Stomach (tissue), 9 donors: ENCODE results near the gene SMIM35. TPM values are rescaled to one million over a fixed set of nuclear protein-coding genes. Genes with fewer than 3 reads are reported as not detected.
A peak's percentile ranks its signal among the peaks of the same experiment; 100 is the strongest.
"Not testable (repeated sequence)": the region's sequence is repeated elsewhere in the genome, so short reads cannot be mapped to it uniquely, and the experiment has no call there.

Experiments used
- DNase-seq, 2 donors: peaks; one replicate each; pipeline versions ENCODE4 v3.0.0 to v3.0.0-alpha.2; 2013 to 2019
- H3K27ac ChIP-seq, 5 donors: fragments of 200-600 bp in 4 of 5; sonication (generic) in 4 of 5; one replicate each; pipeline ENCODE4 v1.5.1; 2013 to 2019; ENCODE audit warnings: mild to moderate bottlenecking in 1 of 5, moderate library complexity in 1 of 5
- H3K27me3 ChIP-seq, 3 donors: fragments of 200-600 bp; sonication (generic); one replicate each; pipeline ENCODE4 v1.5.1; 2017 to 2019; ENCODE audit warnings: mixed run types in 1 of 3
- H3K36me3 ChIP-seq, 4 donors: fragments of 200-600 bp; sonication (generic); 1 replicate in 3 of 4; 2 replicates in 1 of 4; pipeline ENCODE4 v1.5.1; 2016 to 2019
- H3K4me1 ChIP-seq, 4 donors: fragments of 200-600 bp; sonication (generic); one replicate each; pipeline ENCODE4 v1.5.1; 2016 to 2019
- H3K4me3 ChIP-seq, 4 donors: fragments of 200-600 bp; sonication (generic) in 3 of 4; one replicate each; pipeline ENCODE4 v1.5.1; 2016 to 2019; ENCODE audit warnings: mild to moderate bottlenecking in 1 of 4
- H3K9me3 ChIP-seq, 4 donors: fragments of 200-600 bp; sonication (generic); one replicate each; pipeline ENCODE4 v1.5.1; 2016 to 2019
- CTCF ChIP-seq, 7 experiments: fragments of 450-650 bp in 4 of 7; fragments of 200-600 bp in 3 of 7; sonication (generic) in 3 of 7; IDR thresholded peaks; one replicate each; pipeline ENCODE4 v1.5.1; 2016 to 2019; ENCODE audit warnings: antibody characterized with exemption in 7 of 7, control low read depth in 2 of 7, mild to moderate bottlenecking in 1 of 7
- EP300 ChIP-seq: sonication (generic); formaldehyde crosslinking; IDR thresholded peaks from one replicate; pipeline ENCODE4 v1.6.1; 2017; ENCODE audit warnings: antibody characterized with exemption
- POLR2A ChIP-seq, 4 donors: fragments of 450-650 bp; IDR thresholded peaks; one replicate each; pipeline ENCODE4 v1.6.1; 2016; ENCODE audit warnings: antibody characterized with exemption in 4 of 4, control low read depth in 2 of 4, mild to moderate bottlenecking in 1 of 4, moderate library complexity in 1 of 4
- POLR2AphosphoS5 ChIP-seq, 3 donors: sonication (generic); formaldehyde crosslinking; IDR thresholded peaks; one replicate each; pipeline ENCODE4 v1.6.1; 2016; ENCODE audit warnings: antibody characterized with exemption in 3 of 3
- WGBS, 5 donors: extraction: QIAGEN DNeasy Blood & Tissue Kit in 3 of 5; methylation state at CpG; one replicate each; pipeline versions ENCODE4 v1.1.5 to v1.1.7; 2013 to 2018; 5-methylcytosine and 5-hydroxymethylcytosine counted together
- intact Hi-C: fragments of 100-400 bp; cut with DNase I; formaldehyde crosslinking; loops from one replicate; pipeline ENCODE4 v1.15.1; 2023; ENCODE audit warnings: low total_unique reads
- polyA plus RNA-seq, 3 donors: library from polyadenylated mRNA; stranded (reverse); fragments of 200-250 nt; gene quantifications; one replicate each; pipeline ENCODE4 v1.2.3, GENCODE V29; 2013
- total RNA-seq, 5 donors: library from RNA; depleted of rRNA; stranded (reverse); fragments of >200 nt; gene quantifications; one replicate each; pipeline versions ENCODE4 v1.1.0 to v1.2.3, GENCODE V29; 2014 to 2016
- donor health status: healthy with polysubstance abuse.
- donor health status: Bipolar disorder and iron deficiency.
- donor health status: healthy.

The SMIM35 gene
- total and polyA plus RNA-seq, 8 donors, result 0.03 TPM; not detected in 7

- DNase-seq, result no peak
- H3K27me3 ChIP-seq, result peaks cover 0 to 8% (median 0%) of the 10 kb centered on the region in 3 donors
- no peaks in the 10 kb centered on the region for H3K36me3 ChIP-seq
- no peak overlapping the region for H3K4me3 ChIP-seq
- intact Hi-C loops, result no loop called here
- peaks cover 1 to 4% (median 3%) of the 10 kb centered on the region in 4 donors for H3K4me1 ChIP-seq
- peak overlapping the region in 1 of 5 donors; percentile 5 for H3K27ac ChIP-seq
- WGBS, 5 donors, result 84 to 93% (median 91%) methylated on average over 3 of the region's 3 CpGs
- TF ChIP-seq EP300 (no peak), POLR2A (IDR thresholded peaks at IDR 0.05) (no peak), CTCF (IDR thresholded peaks at IDR 0.05) (no peak), POLR2AphosphoS5 (IDR thresholded peaks at IDR 0.05) (no peak)
- no peaks in the 10 kb centered on the region for H3K9me3 ChIP-seq
Observed at GRCh38 chr11:117980720-117981119, 106.0 kb downstream of the SMIM35 start.

GRCh38 chr11:117980280-117980679, 106.5 kb downstream of the SMIM35 start:
- H3K27ac ChIP-seq, result peak overlapping the region in 1 of 5 donors; percentile 5
- H3K27me3 ChIP-seq, result peaks cover 0 to 8% (median 0%) of the 10 kb centered on the region in 3 donors
- intact Hi-C loops, result no loop called here
- no peaks in the 10 kb centered on the region for H3K9me3 ChIP-seq
- H3K4me3 ChIP-seq, result no peak overlapping the region
- TF ChIP-seq POLR2AphosphoS5 (IDR thresholded peaks at IDR 0.05), result no peak
- TF ChIP-seq POLR2A (IDR thresholded peaks at IDR 0.05), result no peak
- TF ChIP-seq CTCF (IDR thresholded peaks at IDR 0.05), result no peak
- H3K4me1 ChIP-seq, result no peaks in the 10 kb centered on the region
- 24 to 41% (median 31%) methylated on average over 2 of the region's 2 CpGs for WGBS, 5 donors
- no peak for DNase-seq
- H3K36me3 ChIP-seq, result no peaks in the 10 kb centered on the region

- no peaks in the 10 kb centered on the region for H3K9me3 ChIP-seq
- no peak overlapping the region for H3K4me3 ChIP-seq
- 70 to 81% (median 73%) methylated on average over 7 of the region's 7 CpGs for WGBS, 5 donors
- peak overlapping the region in 3 of 5 donors; percentile 29 to 50 (median 44) for H3K27ac ChIP-seq
- no peaks in the 10 kb centered on the region for H3K4me1 ChIP-seq
- H3K27me3 ChIP-seq, result peaks cover 0 to 8% (median 0%) of the 10 kb centered on the region in 3 donors
- intact Hi-C loops, result no loop called here
- H3K36me3 ChIP-seq, result no peaks in the 10 kb centered on the region
- peak in 1 of 2 donors; percentile 43 for DNase-seq
- TF ChIP-seq POLR2AphosphoS5 (IDR thresholded peaks at IDR 0.05) (peak in 1 of 3 donors; percentile 5), CTCF (IDR thresholded peaks at IDR 0.05) (no peak), EP300 (no peak), POLR2A (IDR thresholded peaks at IDR 0.05) (no peak)
Observed at GRCh38 chr11:117979481-117980211, 107.1 kb downstream of the SMIM35 start.

GRCh38 chr11:117978991-117979390, 107.8 kb downstream of the SMIM35 start:
- H3K36me3 ChIP-seq, result no peaks in the 10 kb centered on the region
- H3K27ac ChIP-seq, result peak overlapping the region in 3 of 5 donors; percentile 29 to 50 (median 44)
- no peak overlapping the region for H3K4me3 ChIP-seq
- H3K4me1 ChIP-seq, result no peaks in the 10 kb centered on the region
- peaks cover 0 to 8% (median 0%) of the 10 kb centered on the region in 3 donors for H3K27me3 ChIP-seq
- WGBS, 5 donors, result 41 to 59% (median 58%) methylated on average over 3 to 4 of the region's 4 CpGs
- DNase-seq, result no peak
- intact Hi-C loops, result no loop called here
- TF ChIP-seq CTCF (IDR thresholded peaks at IDR 0.05) (no peak), EP300 (no peak), POLR2A (IDR thresholded peaks at IDR 0.05) (no peak), POLR2AphosphoS5 (IDR thresholded peaks at IDR 0.05) (no peak)
- no peaks in the 10 kb centered on the region for H3K9me3 ChIP-seq

- H3K36me3 ChIP-seq, H3K4me3 ChIP-seq, H3K9me3 ChIP-seq, DNase-seq, intact Hi-C loops, H3K27ac ChIP-seq, H3K4me1 ChIP-seq, H3K27me3 ChIP-seq: not testable (repeated sequence)
- 87 to 94% (median 91%) methylated on average over 21 to 33 of the region's 36 CpGs for WGBS, 5 donors
Observed at GRCh38 chr11:117978291-117978910, 108.4 kb downstream of the SMIM35 start.

GRCh38 chr11:117977612-117978264, 109.0 kb downstream of the SMIM35 start:
- H3K9me3 ChIP-seq, DNase-seq, H3K36me3 ChIP-seq, H3K27ac ChIP-seq, H3K4me3 ChIP-seq, H3K27me3 ChIP-seq, intact Hi-C loops: not testable (repeated sequence)
- WGBS, 5 donors, result 70 to 86% (median 78%) methylated on average over 23 of the region's 23 CpGs
- peaks cover under 1 to 10% (median 4%) of the 10 kb centered on the region in 4 donors for H3K4me1 ChIP-seq
